ENCODE data around the gene ZNF362. TPM values are rescaled to one million over a fixed set of nuclear protein-coding genes. Genes with fewer than 3 reads are reported as not detected.
A peak's percentile ranks its signal among the peaks of the same experiment; 100 is the strongest.

The ZNF362 gene
- total and polyA plus RNA-seq, 12 donors, result 7.8 to 37.3 (median 23.8) TPM

- 87 to 94% (median 89%) methylated on average over 5 of the region's 5 CpGs for WGBS, 4 donors
- no peak for DNase-seq
- TF ChIP-seq CTCF (IDR thresholded peaks at IDR 0.05), result no peak
- TF ChIP-seq POLR2A (IDR thresholded peaks at IDR 0.05), result no peak
These were observed 6.1 kb upstream of the ZNF362 start for GRCh38 chr1:33250217-33250616.

GRCh38 chr1:33250724-33251123 is 5.6 kb upstream of the ZNF362 start:
- Histone ChIP-seq H3K27me3 (no peaks in the 10 kb centered on the region), H3K27ac (no peak overlapping the region), H3K36me3 (replicated peaks in 1 of 2) (no peaks in the 10 kb centered on the region), H3K4me1 (replicated peaks in 1 of 2) (peaks cover 0 to 5% of the 10 kb centered on the region in 2 donors), H3K4me3 (no peak overlapping the region), H3K9me3 (replicated peaks in 1 of 3) (no peaks in the 10 kb centered on the region)
- TF ChIP-seq CTCF (IDR thresholded peaks at IDR 0.05) (no peak), POLR2A (IDR thresholded peaks at IDR 0.05) (no peak)
- intact Hi-C loops (cut with DNase I), result no loop called here
- no peak for DNase-seq
- WGBS, 4 donors, result 65 to 85% (median 74%) methylated on average over 3 of the region's 3 CpGs

More at GRCh38 chr1:33250217-33250616, 6.1 kb upstream of the ZNF362 start:
- intact Hi-C loops (cut with DNase I), result no loop called here
- H3K27ac ChIP-seq, result no peak overlapping the region
- no peaks in the 10 kb centered on the region for H3K27me3 ChIP-seq
- no peaks in the 10 kb centered on the region for H3K9me3 ChIP-seq (replicated peaks in 1 of 3)
- H3K36me3 ChIP-seq (replicated peaks in 1 of 2), result no peaks in the 10 kb centered on the region
- peaks cover 0 to 3% of the 10 kb centered on the region in 2 donors for H3K4me1 ChIP-seq (replicated peaks in 1 of 2)
- H3K4me3 ChIP-seq, result no peak overlapping the region

- Histone ChIP-seq H3K27ac (peak overlapping the region in 2 of 5 donors; percentile 95 to 99), H3K4me1 (replicated peaks in 1 of 2) (peaks cover 14 to 26% of the 10 kb centered on the region in 2 donors), H3K36me3 (replicated peaks in 1 of 2) (no peaks in the 10 kb centered on the region), H3K9me3 (replicated peaks in 1 of 3) (no peaks in the 10 kb centered on the region), H3K4me3 (no peak overlapping the region), H3K27me3 (no peaks in the 10 kb centered on the region)
- intact Hi-C loops (cut with DNase I), result no loop called here
- DNase-seq, result no peak
- 67 to 77% (median 69%) methylated on average over 3 of the region's 3 CpGs for WGBS, 4 donors
- no peak for TF ChIP-seq POLR2A (IDR thresholded peaks at IDR 0.05)
- no peak for TF ChIP-seq CTCF (IDR thresholded peaks at IDR 0.05)
These were observed 1.8 kb upstream of the ZNF362 start for GRCh38 chr1:33254491-33254890.

- no peaks in the 10 kb centered on the region for H3K27me3 ChIP-seq
- H3K9me3 ChIP-seq (replicated peaks in 1 of 3), result no peaks in the 10 kb centered on the region
- peak overlapping the region; percentile 86 to 99 (median 95) for H3K27ac ChIP-seq
- H3K4me1 ChIP-seq (replicated peaks in 1 of 2), result peaks cover 14 to 33% of the 10 kb centered on the region in 2 donors
- 6 to 17% (median 13%) methylated on average over 19 to 70 of the region's 70 CpGs for WGBS, 4 donors
- intact Hi-C loops (cut with DNase I), result no loop called here
- no peaks in the 10 kb centered on the region for H3K36me3 ChIP-seq (replicated peaks in 1 of 2)
- peak; percentile 80 to 95 (median 90) for DNase-seq
- TF ChIP-seq CTCF (IDR thresholded peaks at IDR 0.05), result no peak
- peak; percentile 80 to 95 for TF ChIP-seq POLR2A (IDR thresholded peaks at IDR 0.05)
- H3K4me3 ChIP-seq, result peak overlapping the region in 3 of 4 donors; percentile 47 to 85 (median 48)
These were observed 708 bp upstream of the ZNF362 start for GRCh38 chr1:33255347-33256220.

Measured in adrenal gland (tissue), 12 donors.